GM18498 (cell line): ENCODE data around the gene ADAM10.
"Not testable (repeated sequence)": the region's sequence is repeated elsewhere in the genome, so short reads cannot be mapped to it uniquely, and the experiment has no call there.

Source experiments
- ATAC-seq: cut with Tn5 transposase; IDR thresholded peaks from one replicate; pipeline ENCODE4 v1.9.1; 2021; ENCODE audit warnings: mild to moderate bottlenecking, moderate library complexity; ENCODE audit not compliant: unreplicated experiment

Gene ADAM10

GRCh38 chr15:58749532-58750337 lies at the start of gene ADAM10:
Gene ADAM10 (minus strand): TSS chr15:58749707. CDS start chr15:58749534, 173 bp downstream.
- peak; percentile 91 for ATAC-seq

GRCh38 chr15:58797505-58797904 lies 48.0 kb upstream of the ADAM10 start:
- no peak for ATAC-seq

GRCh38 chr15:58795825-58796224 lies 46.3 kb upstream of the ADAM10 start:
- ATAC-seq, result no peak

- ATAC-seq, result no peak
Observed at GRCh38 chr15:58793862-58794261, 44.4 kb upstream of the ADAM10 start.

GRCh38 chr15:58788056-58788710 lies 38.7 kb upstream of the ADAM10 start:
- no peak for ATAC-seq

- ATAC-seq, result no peak
Observed at GRCh38 chr15:58785355-58785754, 35.8 kb upstream of the ADAM10 start.

- ATAC-seq, result no peak
Observed at GRCh38 chr15:58779554-58779953, 30.0 kb upstream of the ADAM10 start.

- ATAC-seq, result peak; percentile 61
Observed at GRCh38 chr15:58777107-58777506, 27.6 kb upstream of the ADAM10 start.

- no peak for ATAC-seq
Observed at GRCh38 chr15:58775402-58775801, 25.9 kb upstream of the ADAM10 start.

GRCh38 chr15:58773024-58773423 lies 23.5 kb upstream of the ADAM10 start:
- ATAC-seq, result no peak

- peak; percentile 5 for ATAC-seq
Observed at GRCh38 chr15:58771621-58772250, 22.2 kb upstream of the ADAM10 start.

GRCh38 chr15:58770857-58771620 lies 21.5 kb upstream of the ADAM10 start, which contains the start of gene MINDY2:
Gene MINDY2 (plus strand): TSS chr15:58771302. CDS start chr15:58771396, 94 bp downstream.
- peak; percentile 95 for ATAC-seq

GRCh38 chr15:58770519-58770856 lies 21.0 kb upstream of the ADAM10 start:
- peak; percentile 21 for ATAC-seq

GRCh38 chr15:58768601-58769004 lies 19.1 kb upstream of the ADAM10 start:
- ATAC-seq, result not testable (repeated sequence)

GRCh38 chr15:58766290-58766689 lies 16.8 kb upstream of the ADAM10 start:
- ATAC-seq, result no peak

- ATAC-seq, result no peak
Observed at GRCh38 chr15:58764468-58764867, 15.0 kb upstream of the ADAM10 start.

GRCh38 chr15:58762731-58763130 lies 13.2 kb upstream of the ADAM10 start:
- no peak for ATAC-seq

GRCh38 chr15:58762285-58762684 lies 12.8 kb upstream of the ADAM10 start:
- no peak for ATAC-seq

GRCh38 chr15:58761010-58761388 lies 11.5 kb upstream of the ADAM10 start:
- ATAC-seq, result no peak

- ATAC-seq, result no peak
Observed at GRCh38 chr15:58760385-58761009, 11.0 kb upstream of the ADAM10 start.

- ATAC-seq, result no peak
Observed at GRCh38 chr15:58758141-58758540, 8.6 kb upstream of the ADAM10 start.
